ENCODE data around the gene SEMA4G.
A peak's percentile ranks its signal among the peaks of the same experiment; 100 is the strongest.

SEMA4G gene

DNA sequence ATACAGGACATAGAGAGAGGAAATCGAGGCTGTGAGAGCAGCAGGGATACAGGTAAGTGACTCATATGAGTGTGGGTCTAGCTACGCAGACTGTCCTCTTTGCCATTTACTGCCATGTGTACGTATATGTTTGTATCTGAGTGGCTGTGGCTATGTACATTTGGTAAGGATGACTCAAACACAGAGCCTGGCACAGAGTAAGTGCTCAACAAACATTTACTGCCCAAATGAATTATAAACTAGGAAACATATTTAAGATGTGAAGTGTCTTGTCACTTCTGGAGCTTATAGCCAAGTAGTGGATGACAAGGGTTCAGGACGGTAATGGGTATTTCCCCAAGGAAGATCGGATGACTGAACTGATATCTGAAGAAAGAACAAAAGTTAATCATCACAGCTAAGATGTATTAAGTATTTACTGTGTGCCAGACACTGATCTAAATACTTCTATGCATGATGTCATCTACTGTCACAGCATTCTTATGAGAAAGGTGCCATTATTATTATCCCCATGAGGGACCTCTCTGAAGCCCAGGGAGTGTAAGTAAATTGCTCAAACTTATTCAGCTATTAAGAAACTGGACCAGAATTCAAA is 12.0 kb downstream of the SEMA4G start:
- POLR2A ChIA-PET: interaction anchor here (0.6 kb wide), 1 partner anchor 33 kb away, joined by 11 read pairs; no protein-coding TSS in a partner anchor
- DNase-seq: no peak
- no peak overlapping the region for H3K27ac ChIP-seq (ENCODE audit: insufficient read depth in 1 of 2, low read depth in 1 of 2, low read length in 2 of 2, poor library complexity in 1 of 2, severe bottlenecking in 2 of 2)
- peaks cover 0 to 5% (median under 1%) of the 10 kb centered on the region in 4 experiments for H3K4me1 ChIP-seq (ENCODE audit: control extremely low read depth in 1 of 4, control insufficient read depth in 4 of 4, insufficient read depth in 4 of 4, low read length in 3 of 4)
- H3K4me3 ChIP-seq (ENCODE audit: control insufficient read depth in 1 of 7, extremely low read depth in 1 of 7, insufficient read depth in 4 of 7, low read depth in 2 of 7, low read length in 6 of 7): no peak overlapping the region
- H3K27me3 ChIP-seq (replicated peaks in 2 of 5; ENCODE audit: control insufficient read depth in 4 of 5, insufficient read depth in 5 of 5, low read length in 4 of 5): no peaks in the 10 kb centered on the region
- CTCF ChIA-PET: interaction anchor here (0.8 to 2.4 kb wide), 7 partner anchors 9 to 430 kb away, joined by 3 to 10 read pairs (median 5); partner anchors contain the start of gene SEMA4G
- H3K9me3 ChIP-seq (ENCODE audit: control extremely low read depth in 1 of 5, control insufficient read depth in 4 of 5, insufficient read depth in 2 of 5, low read depth in 1 of 5, low read length in 4 of 5): no peaks in the 10 kb centered on the region
- WGBS (ENCODE audit: insufficient coverage): 100% methylated on average over 1 of the region's 5 CpGs
- peaks cover 6 to 44% (median 23%) of the 10 kb centered on the region in 4 experiments for H3K36me3 ChIP-seq (ENCODE audit: control insufficient read depth in 4 of 4, insufficient read depth in 4 of 4, low read length in 3 of 4)

DNA sequence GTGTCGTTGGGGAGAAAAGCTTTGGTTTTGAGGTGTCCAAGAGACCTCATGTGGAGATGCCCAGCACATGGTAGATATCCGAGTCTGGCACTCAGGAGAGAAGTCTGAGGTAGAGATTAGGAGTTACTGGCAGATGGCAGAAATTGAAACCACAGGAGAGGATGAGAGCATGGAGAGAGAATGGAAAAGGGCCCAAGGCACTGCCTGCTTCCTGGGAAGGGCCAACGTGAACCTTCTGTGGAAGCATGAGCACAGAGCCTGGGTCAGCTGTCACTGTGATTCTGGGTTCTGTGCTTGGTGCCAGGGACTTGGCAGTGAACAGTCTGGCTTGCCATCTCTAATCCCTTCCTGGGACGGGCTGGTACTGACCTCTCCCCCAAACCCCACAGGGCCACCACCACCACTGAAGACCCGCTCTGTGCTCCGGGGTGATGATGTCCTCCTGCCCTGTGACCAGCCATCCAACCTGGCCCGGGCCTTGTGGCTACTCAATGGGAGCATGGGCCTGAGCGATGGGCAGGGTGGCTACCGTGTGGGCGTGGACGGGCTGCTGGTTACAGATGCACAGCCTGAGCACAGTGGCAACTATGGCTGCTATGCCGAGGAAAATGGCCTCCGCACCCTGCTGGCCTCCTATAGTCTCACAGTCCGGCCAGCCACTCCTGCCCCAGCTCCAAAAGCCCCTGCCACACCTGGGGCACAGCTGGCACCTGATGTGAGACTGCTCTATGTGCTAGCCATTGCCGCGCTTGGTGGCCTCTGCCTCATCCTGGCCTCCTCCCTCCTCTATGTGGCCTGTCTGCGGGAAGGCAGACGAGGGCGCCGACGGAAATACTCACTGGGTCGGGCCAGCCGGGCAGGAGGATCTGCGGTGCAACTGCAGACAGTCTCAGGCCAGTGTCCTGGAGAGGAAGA is 13.9 kb downstream of the SEMA4G start:
- Histone ChIP-seq H3K36me3 (ENCODE audit: control insufficient read depth in 4 of 4, insufficient read depth in 4 of 4, low read length in 3 of 4) (peaks cover 6 to 44% (median 23%) of the 10 kb centered on the region in 4 experiments), H3K27ac (ENCODE audit: insufficient read depth in 1 of 2, low read depth in 1 of 2, low read length in 2 of 2, poor library complexity in 1 of 2, severe bottlenecking in 2 of 2) (no peak overlapping the region), H3K27me3 (replicated peaks in 2 of 5; ENCODE audit: control insufficient read depth in 4 of 5, insufficient read depth in 5 of 5, low read length in 4 of 5) (no peaks in the 10 kb centered on the region), H3K9me3 (ENCODE audit: control extremely low read depth in 1 of 5, control insufficient read depth in 4 of 5, insufficient read depth in 2 of 5, low read depth in 1 of 5, low read length in 4 of 5) (no peaks in the 10 kb centered on the region), H3K4me3 (ENCODE audit: control insufficient read depth in 1 of 7, extremely low read depth in 1 of 7, insufficient read depth in 4 of 7, low read depth in 2 of 7, low read length in 6 of 7) (no peak overlapping the region), H3K4me1 (ENCODE audit: control extremely low read depth in 1 of 4, control insufficient read depth in 4 of 4, insufficient read depth in 4 of 4, low read length in 3 of 4) (peaks cover 4 to 18% (median 16%) of the 10 kb centered on the region in 4 experiments)
- POLR2A ChIA-PET: no interaction called here
- CTCF ChIA-PET: interaction anchor here (1.3 kb wide), 1 partner anchor 15 kb away, joined by 5 read pairs; no protein-coding TSS in a partner anchor
- 97% methylated on average over 19 of the region's 24 CpGs for WGBS (ENCODE audit: insufficient coverage)
- DNase-seq: no peak

DNA sequence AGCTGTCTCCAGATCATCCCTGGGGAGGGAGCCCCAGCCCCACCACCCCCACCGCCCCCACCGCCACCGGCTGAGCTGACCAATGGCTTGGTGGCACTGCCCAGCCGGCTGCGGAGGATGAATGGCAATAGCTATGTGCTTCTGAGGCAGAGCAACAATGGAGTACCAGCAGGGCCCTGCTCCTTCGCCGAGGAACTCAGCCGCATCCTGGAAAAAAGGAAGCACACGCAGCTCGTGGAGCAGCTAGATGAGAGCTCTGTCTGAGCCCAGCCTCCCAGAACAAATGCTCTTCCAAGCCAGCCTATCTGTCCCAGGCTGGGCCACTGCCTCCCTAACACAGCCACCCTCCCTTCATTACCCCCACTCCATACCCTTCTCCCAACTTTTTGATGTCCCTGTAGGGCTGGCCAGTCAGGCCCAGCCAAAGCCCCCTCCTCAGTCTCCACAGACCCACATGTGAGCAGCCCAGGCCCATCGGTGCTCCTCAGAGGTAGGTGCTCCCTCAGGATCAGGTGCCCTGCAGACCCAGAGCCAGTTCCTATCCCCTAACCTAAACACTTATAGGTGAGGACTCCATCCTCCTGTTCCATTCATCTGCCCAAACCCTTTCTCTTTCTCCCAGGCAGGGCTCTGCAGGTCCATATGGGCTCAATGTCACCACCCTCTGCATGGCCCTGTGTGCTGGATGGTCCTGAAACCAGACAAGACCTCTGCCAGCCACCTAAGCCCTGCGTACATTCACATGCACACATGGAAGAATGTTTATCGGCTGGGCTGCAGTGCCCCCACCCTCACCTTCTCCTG is 14.8 kb downstream of the SEMA4G start:
- CTCF ChIA-PET: no interaction called here

DNA sequence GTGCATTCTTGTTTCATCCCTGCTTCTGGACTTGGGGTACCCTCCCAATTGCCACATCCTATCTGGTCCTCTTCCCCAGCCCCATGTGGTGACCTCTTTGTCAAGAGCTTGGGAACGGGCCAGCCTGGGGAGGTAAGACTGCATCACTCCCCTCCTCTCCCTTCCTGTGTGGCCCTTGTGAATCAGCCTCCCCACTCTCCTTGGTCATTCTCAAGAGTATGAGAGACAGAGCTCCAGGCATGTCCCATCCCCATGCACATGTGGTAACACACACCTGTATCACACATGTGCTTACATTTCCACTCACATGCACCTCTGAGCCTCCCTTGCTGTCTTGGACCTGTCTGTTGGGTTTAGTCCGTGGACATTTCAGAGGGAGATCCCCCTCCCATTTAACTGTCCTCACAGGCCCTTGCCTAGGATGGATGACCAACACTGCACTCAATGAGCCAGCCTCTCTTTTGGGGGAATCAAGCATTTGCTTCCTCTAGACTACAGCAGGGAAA is 15.4 kb downstream of the SEMA4G start:
- H3K4me1 ChIP-seq (ENCODE audit: control extremely low read depth in 1 of 4, control insufficient read depth in 4 of 4, insufficient read depth in 4 of 4, low read length in 3 of 4): peaks cover 4 to 34% (median 25%) of the 10 kb centered on the region in 4 experiments
- peaks cover 4 to 48% (median 33%) of the 10 kb centered on the region in 4 experiments for H3K36me3 ChIP-seq (ENCODE audit: control insufficient read depth in 4 of 4, insufficient read depth in 4 of 4, low read length in 3 of 4)
- POLR2A ChIA-PET: no interaction called here
- no peaks in the 10 kb centered on the region for H3K9me3 ChIP-seq (ENCODE audit: control extremely low read depth in 1 of 5, control insufficient read depth in 4 of 5, insufficient read depth in 2 of 5, low read depth in 1 of 5, low read length in 4 of 5)
- H3K27ac ChIP-seq (ENCODE audit: insufficient read depth in 1 of 2, low read depth in 1 of 2, low read length in 2 of 2, poor library complexity in 1 of 2, severe bottlenecking in 2 of 2): no peak overlapping the region
- H3K4me3 ChIP-seq (ENCODE audit: control insufficient read depth in 1 of 7, extremely low read depth in 1 of 7, insufficient read depth in 4 of 7, low read depth in 2 of 7, low read length in 6 of 7): no peak overlapping the region
- no peak for DNase-seq
- CTCF ChIA-PET: interaction anchor here (1.7 to 23.7 kb wide), 4 partner anchors 13 to 32 kb away, joined by 7 to 311 read pairs (median 30); partner anchors contain the start of genes LZTS2 and SEMA4G
- WGBS (ENCODE audit: insufficient coverage): 85% methylated on average over 2 of the region's 2 CpGs
- no peaks in the 10 kb centered on the region for H3K27me3 ChIP-seq (replicated peaks in 2 of 5; ENCODE audit: control insufficient read depth in 4 of 5, insufficient read depth in 5 of 5, low read length in 4 of 5)

More for the DNA sequence above, 14.8 kb downstream of the SEMA4G start:
- Histone ChIP-seq H3K27ac (ENCODE audit: insufficient read depth in 1 of 2, low read depth in 1 of 2, low read length in 2 of 2, poor library complexity in 1 of 2, severe bottlenecking in 2 of 2) (no peak overlapping the region), H3K4me3 (ENCODE audit: control insufficient read depth in 1 of 7, extremely low read depth in 1 of 7, insufficient read depth in 4 of 7, low read depth in 2 of 7, low read length in 6 of 7) (no peak overlapping the region), H3K36me3 (ENCODE audit: control insufficient read depth in 4 of 4, insufficient read depth in 4 of 4, low read length in 3 of 4) (peaks cover 4 to 43% (median 27%) of the 10 kb centered on the region in 4 experiments), H3K4me1 (ENCODE audit: control extremely low read depth in 1 of 4, control insufficient read depth in 4 of 4, insufficient read depth in 4 of 4, low read length in 3 of 4) (peaks cover 4 to 27% (median 22%) of the 10 kb centered on the region in 4 experiments), H3K27me3 (replicated peaks in 2 of 5; ENCODE audit: control insufficient read depth in 4 of 5, insufficient read depth in 5 of 5, low read length in 4 of 5) (no peaks in the 10 kb centered on the region), H3K9me3 (ENCODE audit: control extremely low read depth in 1 of 5, control insufficient read depth in 4 of 5, insufficient read depth in 2 of 5, low read depth in 1 of 5, low read length in 4 of 5) (no peaks in the 10 kb centered on the region)
- POLR2A ChIA-PET: no interaction called here
- no peak for DNase-seq
- WGBS (ENCODE audit: insufficient coverage): 95% methylated on average over 9 of the region's 13 CpGs

DNA sequence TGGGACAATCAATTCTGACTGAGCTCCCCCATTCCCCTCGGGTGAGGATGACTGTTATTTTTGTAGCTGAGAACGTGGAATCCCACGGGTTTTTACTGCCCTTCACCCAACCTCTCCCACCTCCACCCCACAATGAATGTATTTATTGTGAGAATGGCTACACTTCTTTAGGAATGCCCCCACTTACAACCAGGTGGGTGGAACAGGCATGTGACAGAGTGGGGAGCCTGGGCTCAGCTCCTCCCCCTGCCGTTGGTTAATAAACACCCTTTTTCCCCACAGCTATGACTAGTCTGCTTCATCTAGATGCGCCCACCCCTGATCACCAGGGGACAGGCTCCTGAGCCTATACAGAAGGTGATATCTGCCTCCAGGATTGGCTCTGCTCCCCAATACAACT is 16.0 kb downstream of the SEMA4G start:
- POLR2A ChIA-PET: no interaction called here
- H3K4me1 ChIP-seq (ENCODE audit: control extremely low read depth in 1 of 4, control insufficient read depth in 4 of 4, insufficient read depth in 4 of 4, low read length in 3 of 4): peaks cover 4 to 36% (median 25%) of the 10 kb centered on the region in 4 experiments

DNA sequence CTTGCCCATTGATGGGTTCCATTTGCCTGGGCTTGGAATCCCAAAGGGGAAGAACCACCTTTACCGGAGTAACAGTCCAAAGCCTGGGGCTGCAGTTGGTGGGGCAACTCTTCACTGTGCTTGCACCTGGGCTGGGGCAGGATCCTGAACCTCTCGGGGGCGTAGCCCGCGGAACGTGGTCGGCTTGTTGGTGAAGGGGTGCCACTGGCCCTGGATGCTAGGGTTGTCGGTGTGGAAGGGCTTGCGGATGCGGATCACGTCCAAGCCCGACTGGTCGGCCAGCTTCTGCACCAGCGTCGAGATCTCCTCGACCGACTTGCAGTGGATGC is 17.3 kb downstream of the SEMA4G start:
- POLR2A ChIA-PET: interaction anchor here (0.6 to 1.2 kb wide), 2 partner anchors 13 to 71 kb away, joined by 3 read pairs; partner anchors contain the start of gene LZTS2
- DNase-seq: peak in 1 of 3 donors; percentile 7
- WGBS (ENCODE audit: insufficient coverage): 33% methylated on average over 14 of the region's 17 CpGs

More for the DNA sequence above, 16.0 kb downstream of the SEMA4G start:
- CTCF ChIA-PET: interaction anchor here (1.7 to 23.7 kb wide), 4 partner anchors 12 to 32 kb away, joined by 7 to 311 read pairs (median 30); partner anchors contain the start of genes LZTS2 and SEMA4G
- 100% methylated on average over 1 of the region's 5 CpGs for WGBS (ENCODE audit: insufficient coverage)
- no peak overlapping the region for H3K27ac ChIP-seq (ENCODE audit: insufficient read depth in 1 of 2, low read depth in 1 of 2, low read length in 2 of 2, poor library complexity in 1 of 2, severe bottlenecking in 2 of 2)
- H3K36me3 ChIP-seq (ENCODE audit: control insufficient read depth in 4 of 4, insufficient read depth in 4 of 4, low read length in 3 of 4): peaks cover 5 to 48% (median 32%) of the 10 kb centered on the region in 4 experiments
- H3K4me3 ChIP-seq (ENCODE audit: control insufficient read depth in 1 of 7, extremely low read depth in 1 of 7, insufficient read depth in 4 of 7, low read depth in 2 of 7, low read length in 6 of 7): no peak overlapping the region
- DNase-seq: no peak
- no peaks in the 10 kb centered on the region for H3K27me3 ChIP-seq (replicated peaks in 2 of 5; ENCODE audit: control insufficient read depth in 4 of 5, insufficient read depth in 5 of 5, low read length in 4 of 5)
- H3K9me3 ChIP-seq (ENCODE audit: control extremely low read depth in 1 of 5, control insufficient read depth in 4 of 5, insufficient read depth in 2 of 5, low read depth in 1 of 5, low read length in 4 of 5): no peaks in the 10 kb centered on the region

More for the DNA sequence above, 17.3 kb downstream of the SEMA4G start:
- Histone ChIP-seq H3K4me1 (ENCODE audit: control extremely low read depth in 1 of 4, control insufficient read depth in 4 of 4, insufficient read depth in 4 of 4, low read length in 3 of 4) (peaks cover 4 to 36% (median 25%) of the 10 kb centered on the region in 4 experiments), H3K36me3 (ENCODE audit: control insufficient read depth in 4 of 4, insufficient read depth in 4 of 4, low read length in 3 of 4) (peaks cover 11 to 49% (median 37%) of the 10 kb centered on the region in 4 experiments), H3K4me3 (ENCODE audit: control insufficient read depth in 1 of 7, extremely low read depth in 1 of 7, insufficient read depth in 4 of 7, low read depth in 2 of 7, low read length in 6 of 7) (peak overlapping the region; percentile 65 to 98 (median 93)), H3K9me3 (ENCODE audit: control extremely low read depth in 1 of 5, control insufficient read depth in 4 of 5, insufficient read depth in 2 of 5, low read depth in 1 of 5, low read length in 4 of 5) (no peaks in the 10 kb centered on the region), H3K27ac (ENCODE audit: insufficient read depth in 1 of 2, low read depth in 1 of 2, low read length in 2 of 2, poor library complexity in 1 of 2, severe bottlenecking in 2 of 2) (peak overlapping the region in 1 of 2 experiments; percentile 18), H3K27me3 (replicated peaks in 2 of 5; ENCODE audit: control insufficient read depth in 4 of 5, insufficient read depth in 5 of 5, low read length in 4 of 5) (no peaks in the 10 kb centered on the region)
- CTCF ChIA-PET: interaction anchor here (1.0 to 23.7 kb wide), 8 partner anchors 11 to 43 kb away, joined by 3 to 311 read pairs (median 7); partner anchors contain the start of genes LZTS2 and SEMA4G

Data from common myeloid progenitor, CD34-positive (primary cell).